SK-N-SH treated with all-trans-retinoic acid at 6 μM for 48 hours (cell line): ENCODE measurements around the gene SURF6.

Experiments
- CREB5 ChIP-seq: fragments of 250-450 bp; sonication (Bioruptor Pico); IDR thresholded peaks from 2 replicates; pipeline ENCODE4 v1.5.1; 2020; ENCODE audit warnings: low read depth, mild to moderate bottlenecking, moderate library complexity
- CSDC2 ChIP-seq: fragments of 250-450 bp; sonication (Bioruptor Pico); IDR thresholded peaks from 2 replicates; pipeline ENCODE4 v1.5.0; 2020; ENCODE audit warnings: mild to moderate bottlenecking, moderate library complexity
- PATZ1 ChIP-seq: fragments of 250-450 bp; sonication (Bioruptor Pico); IDR thresholded peaks from 2 replicates; pipeline ENCODE4 v1.8.0; 2020; ENCODE audit warnings: mild to moderate bottlenecking, moderate library complexity, borderline replicate concordance
- POU6F1 ChIP-seq: fragments of 250-450 bp; sonication (Bioruptor Pico); IDR thresholded peaks from 2 replicates; pipeline ENCODE4 v1.8.0; 2021; ENCODE audit warnings: low read depth, mild to moderate bottlenecking, moderate library complexity, borderline replicate concordance
- RARB ChIP-seq: fragments of 250-450 bp; sonication (Bioruptor Pico); IDR thresholded peaks from 2 replicates; pipeline ENCODE4 v1.8.0; 2021; ENCODE audit warnings: mild to moderate bottlenecking, moderate library complexity
- SNAI2 ChIP-seq: fragments of 250-450 bp; sonication (Bioruptor Pico); IDR thresholded peaks from 2 replicates; pipeline ENCODE4 v1.5.0; 2020; ENCODE audit warnings: mild to moderate bottlenecking, moderate library complexity
- ZFP3 ChIP-seq: fragments of 250-450 bp; sonication (Bioruptor Pico); IDR thresholded peaks from 2 replicates; pipeline ENCODE4 v1.5.0; 2020; ENCODE audit warnings: mild to moderate bottlenecking, moderate library complexity
- TF ChIP-seq, protein P1 (sequence below): fragments of 250-450 bp; sonication (Bioruptor Pico); IDR thresholded peaks from 2 replicates; pipeline ENCODE4 v1.5.0; 2020; ENCODE audit warnings: mild to moderate bottlenecking, moderate library complexity

DNA sequence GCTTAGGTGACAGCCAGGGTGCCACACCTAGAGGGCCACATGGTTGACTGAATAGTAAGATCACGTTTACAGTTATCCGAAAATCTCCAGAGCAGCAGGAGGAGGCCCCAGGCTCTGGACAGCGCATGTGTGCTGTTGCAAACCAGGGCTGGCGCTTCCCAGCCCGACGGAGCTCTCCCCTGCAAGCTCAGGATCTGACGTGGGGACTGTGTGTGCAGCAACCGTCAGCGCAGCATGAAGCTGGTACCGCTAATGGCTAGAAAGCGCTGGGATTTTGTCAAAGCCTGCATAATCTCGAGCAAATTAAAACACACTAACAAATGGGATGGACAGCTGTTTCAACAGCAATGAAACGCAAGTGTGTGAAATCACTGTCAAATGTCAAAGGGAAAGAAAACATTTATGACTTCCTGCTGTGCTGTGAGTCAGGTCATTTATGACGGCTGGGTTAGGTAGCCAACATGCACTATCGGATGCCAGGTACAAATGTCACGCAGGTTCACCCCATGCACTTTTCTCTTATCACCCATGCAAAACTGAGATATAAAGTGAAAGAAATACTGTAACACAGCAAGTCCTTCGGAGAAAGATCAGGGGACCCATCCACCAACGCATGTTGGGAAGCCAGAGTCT is 32.4 kb upstream of the SURF6 start:
- no peak for TF ChIP-seq SNAI2 (CRISPR knock-in tag)
- TF ChIP-seq POU6F1 (CRISPR knock-in tag): no peak
- TF ChIP-seq CSDC2: no peak
- TF ChIP-seq PATZ1 (CRISPR knock-in tag): no peak
- TF ChIP-seq RARB (CRISPR knock-in tag): no peak
- no peak for TF ChIP-seq ZFP3 (CRISPR knock-in tag)
- TF ChIP-seq CREB5 (CRISPR knock-in tag): no peak
- TF ChIP-seq, protein P1, sequence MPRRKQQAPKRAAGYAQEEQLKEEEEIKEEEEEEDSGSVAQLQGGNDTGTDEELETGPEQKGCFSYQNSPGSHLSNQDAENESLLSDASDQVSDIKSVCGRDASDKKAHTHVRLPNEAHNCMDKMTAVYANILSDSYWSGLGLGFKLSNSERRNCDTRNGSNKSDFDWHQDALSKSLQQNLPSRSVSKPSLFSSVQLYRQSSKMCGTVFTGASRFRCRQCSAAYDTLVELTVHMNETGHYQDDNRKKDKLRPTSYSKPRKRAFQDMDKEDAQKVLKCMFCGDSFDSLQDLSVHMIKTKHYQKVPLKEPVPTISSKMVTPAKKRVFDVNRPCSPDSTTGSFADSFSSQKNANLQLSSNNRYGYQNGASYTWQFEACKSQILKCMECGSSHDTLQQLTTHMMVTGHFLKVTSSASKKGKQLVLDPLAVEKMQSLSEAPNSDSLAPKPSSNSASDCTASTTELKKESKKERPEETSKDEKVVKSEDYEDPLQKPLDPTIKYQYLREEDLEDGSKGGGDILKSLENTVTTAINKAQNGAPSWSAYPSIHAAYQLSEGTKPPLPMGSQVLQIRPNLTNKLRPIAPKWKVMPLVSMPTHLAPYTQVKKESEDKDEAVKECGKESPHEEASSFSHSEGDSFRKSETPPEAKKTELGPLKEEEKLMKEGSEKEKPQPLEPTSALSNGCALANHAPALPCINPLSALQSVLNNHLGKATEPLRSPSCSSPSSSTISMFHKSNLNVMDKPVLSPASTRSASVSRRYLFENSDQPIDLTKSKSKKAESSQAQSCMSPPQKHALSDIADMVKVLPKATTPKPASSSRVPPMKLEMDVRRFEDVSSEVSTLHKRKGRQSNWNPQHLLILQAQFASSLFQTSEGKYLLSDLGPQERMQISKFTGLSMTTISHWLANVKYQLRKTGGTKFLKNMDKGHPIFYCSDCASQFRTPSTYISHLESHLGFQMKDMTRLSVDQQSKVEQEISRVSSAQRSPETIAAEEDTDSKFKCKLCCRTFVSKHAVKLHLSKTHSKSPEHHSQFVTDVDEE (CRISPR knock-in tag): no peak
